Astrocyte of the cerebellum (primary cell): Measurements from ENCODE around the gene TNFRSF9.

Source experiments
- DNase-seq: peaks from one replicate; pipeline ENCODE4 v3.0.0-alpha.2; 2011; ENCODE audit warnings: low read depth
- H3K4me3 ChIP-seq: 2 replicates; pipeline ENCODE4 v1.5.1; 2011; ENCODE audit warnings: mild to moderate bottlenecking, low read depth, low read length, moderate library complexity
- CTCF ChIP-seq: IDR thresholded peaks from 2 replicates; pipeline ENCODE4 v1.5.1; 2012; ENCODE audit warnings: low read length, low read depth, moderate library complexity, mild to moderate bottlenecking; ENCODE audit errors: missing control alignments
- in situ Hi-C: cut with HindIII; loops from 2 replicates; pipeline ENCODE4 v1.10.0; 2017; ENCODE audit warnings: low sequenced_read_pairs

TNFRSF9 gene

GRCh38 chr1:7948960-7949359, 8.3 kb upstream of the TNFRSF9 start:
- peak; percentile 81 for DNase-seq
- TF ChIP-seq CTCF, result no peak
- no peak overlapping the region for H3K4me3 ChIP-seq
- in situ Hi-C loops, result no loop called here

- no peak for TF ChIP-seq CTCF
- no peak overlapping the region for H3K4me3 ChIP-seq
- no peak for DNase-seq
- in situ Hi-C loops, result no loop called here
Measured at GRCh38 chr1:7943251-7943650, 2.6 kb upstream of the TNFRSF9 start.

- DNase-seq, result no peak
- H3K4me3 ChIP-seq, result peak overlapping the region; percentile 16
- peak; percentile 31 for TF ChIP-seq CTCF
- in situ Hi-C loops, result no loop called here
Measured at GRCh38 chr1:7942214-7942921, 1.7 kb upstream of the TNFRSF9 start.

DNA sequence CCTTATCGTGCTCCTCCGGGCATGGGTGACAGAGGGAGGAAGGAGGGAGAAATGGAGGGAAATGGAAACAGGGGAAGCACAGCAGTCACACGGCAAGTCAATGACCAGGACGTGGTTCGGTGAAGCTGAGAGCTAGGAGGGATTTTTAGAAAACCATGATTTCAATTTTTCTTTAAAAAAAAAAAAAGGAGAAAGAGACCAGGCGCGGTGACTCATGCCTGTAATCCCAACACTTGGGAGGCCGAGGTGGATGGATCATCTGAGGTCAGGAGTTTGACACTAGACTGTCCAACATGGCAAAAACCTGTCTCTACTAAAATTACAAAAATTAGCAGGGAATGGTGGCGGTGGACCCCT, 776 bp upstream of the TNFRSF9 start:
- in situ Hi-C loops, result no loop called here
- no peak overlapping the region for H3K4me3 ChIP-seq
- no peak for DNase-seq
- TF ChIP-seq CTCF, result no peak

- no peak for DNase-seq
- in situ Hi-C loops, result no loop called here
- TF ChIP-seq CTCF, result no peak
Measured at GRCh38 chr1:7940034-7940433, 605 bp downstream of the TNFRSF9 start.

DNA sequence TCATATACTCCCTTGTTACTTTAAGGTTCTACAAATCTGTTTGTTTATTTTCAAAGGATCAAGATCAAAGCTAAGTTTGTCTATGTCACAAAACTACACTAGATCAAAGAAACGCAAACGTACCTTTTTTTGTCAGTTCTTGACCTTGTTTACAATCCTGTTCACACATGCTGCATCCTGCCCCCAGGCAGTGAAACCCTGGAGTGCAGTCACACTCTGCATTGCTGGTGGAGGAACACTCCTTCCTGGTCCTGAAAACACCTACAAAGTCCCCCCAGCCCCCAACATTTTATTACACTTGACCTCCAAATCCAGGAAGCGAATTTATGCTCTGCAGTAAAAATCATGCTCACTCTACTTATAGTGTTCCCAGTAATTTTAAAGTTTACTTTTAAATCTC, 2.6 kb downstream of the TNFRSF9 start:
- TF ChIP-seq CTCF, result no peak
- in situ Hi-C loops, result no loop called here
- no peak for DNase-seq
- no peak overlapping the region for H3K4me3 ChIP-seq

More at GRCh38 chr1:7940034-7940433, 605 bp downstream of the TNFRSF9 start:
- no peak overlapping the region for H3K4me3 ChIP-seq
